ENCODE results near the gene ST6GALNAC6. TPM values are rescaled to one million over a fixed set of nuclear protein-coding genes. Genes with fewer than 3 reads are reported as not detected.
"Not testable (repeated sequence)": the region's sequence is repeated elsewhere in the genome, so short reads cannot be mapped to it uniquely, and the experiment has no call there.

The ST6GALNAC6 gene
- polyA plus RNA-seq, 2 donors, result 21.8 to 23.6 TPM

DNA sequence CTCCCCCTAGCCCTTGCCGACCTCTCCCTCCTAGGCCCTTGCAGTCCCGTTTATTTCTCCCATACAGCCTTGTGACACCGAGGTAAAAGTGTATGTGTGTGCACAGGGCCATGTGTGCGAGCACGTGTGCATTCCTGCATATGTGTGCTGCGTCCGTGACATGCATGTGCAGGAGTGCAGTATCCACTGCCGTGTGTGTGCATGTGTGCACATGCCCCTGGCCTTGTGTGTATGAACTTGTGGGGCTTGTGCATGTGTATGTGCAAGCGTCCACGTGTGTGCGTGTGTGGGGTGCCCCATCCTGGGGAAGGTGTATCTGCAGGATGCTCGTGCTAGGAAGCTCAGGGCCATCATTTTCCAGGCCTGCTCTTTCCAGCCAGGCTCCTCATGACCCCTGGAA lies 28.5 kb downstream of the ST6GALNAC6 start:
- Histone ChIP-seq H3K9me3 (ENCODE audit: control insufficient read depth in 2 of 2, insufficient read depth in 1 of 2, low read depth in 1 of 2, low read length in 1 of 2) (no peaks in the 10 kb centered on the region), H3K36me3 (ENCODE audit: control insufficient read depth in 2 of 2, insufficient read depth in 2 of 2, low read length in 1 of 2) (peaks cover 0 to 20% of the 10 kb centered on the region in 2 donors), H3K27ac (ENCODE audit: low read depth in 2 of 2, low read length in 1 of 2) (no peak overlapping the region), H3K4me1 (ENCODE audit: control insufficient read depth in 2 of 2, insufficient read depth in 2 of 2, low read length in 1 of 2) (peaks cover 3 to 20% of the 10 kb centered on the region in 2 donors), H3K4me3 (ENCODE audit: low read depth in 1 of 2, low read length in 2 of 2) (no peak overlapping the region), H3K27me3 (ENCODE audit: control insufficient read depth in 1 of 2, insufficient read depth in 2 of 2, low read length in 2 of 2) (no peaks in the 10 kb centered on the region)
- 78 to 82% methylated on average over 12 of the region's 12 CpGs for WGBS, 2 donors

GRCh38 chr9:127870153-127870491 lies 29.3 kb downstream of the ST6GALNAC6 start:
- 68 to 73% methylated on average over 9 of the region's 9 CpGs for WGBS, 2 donors
- H3K9me3 ChIP-seq (ENCODE audit: control insufficient read depth in 2 of 2, insufficient read depth in 1 of 2, low read depth in 1 of 2, low read length in 1 of 2); H3K27me3 ChIP-seq (ENCODE audit: control insufficient read depth in 1 of 2, insufficient read depth in 2 of 2, low read length in 2 of 2); H3K4me3 ChIP-seq (ENCODE audit: low read depth in 1 of 2, low read length in 2 of 2); H3K27ac ChIP-seq (ENCODE audit: low read depth in 2 of 2, low read length in 1 of 2): not testable (repeated sequence)
- Histone ChIP-seq H3K4me1 (ENCODE audit: control insufficient read depth in 2 of 2, insufficient read depth in 2 of 2, low read length in 1 of 2) (peaks cover 3 to 13% of the 10 kb centered on the region in 2 donors), H3K36me3 (ENCODE audit: control insufficient read depth in 2 of 2, insufficient read depth in 2 of 2, low read length in 1 of 2) (peaks cover 0 to 20% of the 10 kb centered on the region in 2 donors)

GRCh38 chr9:127869310-127870152 lies 29.9 kb downstream of the ST6GALNAC6 start:
- Histone ChIP-seq H3K36me3 (ENCODE audit: control insufficient read depth in 2 of 2, insufficient read depth in 2 of 2, low read length in 1 of 2) (peaks cover 0 to 20% of the 10 kb centered on the region in 2 donors), H3K27ac (ENCODE audit: low read depth in 2 of 2, low read length in 1 of 2) (peak overlapping the region in 1 of 2 donors; percentile 3), H3K9me3 (ENCODE audit: control insufficient read depth in 2 of 2, insufficient read depth in 1 of 2, low read depth in 1 of 2, low read length in 1 of 2) (no peaks in the 10 kb centered on the region), H3K27me3 (ENCODE audit: control insufficient read depth in 1 of 2, insufficient read depth in 2 of 2, low read length in 2 of 2) (no peaks in the 10 kb centered on the region), H3K4me3 (ENCODE audit: low read depth in 1 of 2, low read length in 2 of 2) (no peak overlapping the region), H3K4me1 (ENCODE audit: control insufficient read depth in 2 of 2, insufficient read depth in 2 of 2, low read length in 1 of 2) (peaks cover 0 to 7% of the 10 kb centered on the region in 2 donors)
- 66 to 67% methylated on average over 18 of the region's 18 CpGs for WGBS, 2 donors

- no peak overlapping the region for H3K4me3 ChIP-seq (ENCODE audit: low read depth in 1 of 2, low read length in 2 of 2)
- WGBS, 2 donors, result 90 to 91% methylated on average over 18 of the region's 18 CpGs
- H3K27me3 ChIP-seq (ENCODE audit: control insufficient read depth in 1 of 2, insufficient read depth in 2 of 2, low read length in 2 of 2), result no peaks in the 10 kb centered on the region
- H3K36me3 ChIP-seq (ENCODE audit: control insufficient read depth in 2 of 2, insufficient read depth in 2 of 2, low read length in 1 of 2), result peaks cover 0 to 17% of the 10 kb centered on the region in 2 donors
- no peak overlapping the region for H3K27ac ChIP-seq (ENCODE audit: low read depth in 2 of 2, low read length in 1 of 2)
- H3K4me1 ChIP-seq (ENCODE audit: control insufficient read depth in 2 of 2, insufficient read depth in 2 of 2, low read length in 1 of 2), result peaks cover 0 to under 1% of the 10 kb centered on the region in 2 donors
- H3K9me3 ChIP-seq (ENCODE audit: control insufficient read depth in 2 of 2, insufficient read depth in 1 of 2, low read depth in 1 of 2, low read length in 1 of 2), result no peaks in the 10 kb centered on the region
Observed at GRCh38 chr9:127868278-127868902, 31.0 kb downstream of the ST6GALNAC6 start.

DNA sequence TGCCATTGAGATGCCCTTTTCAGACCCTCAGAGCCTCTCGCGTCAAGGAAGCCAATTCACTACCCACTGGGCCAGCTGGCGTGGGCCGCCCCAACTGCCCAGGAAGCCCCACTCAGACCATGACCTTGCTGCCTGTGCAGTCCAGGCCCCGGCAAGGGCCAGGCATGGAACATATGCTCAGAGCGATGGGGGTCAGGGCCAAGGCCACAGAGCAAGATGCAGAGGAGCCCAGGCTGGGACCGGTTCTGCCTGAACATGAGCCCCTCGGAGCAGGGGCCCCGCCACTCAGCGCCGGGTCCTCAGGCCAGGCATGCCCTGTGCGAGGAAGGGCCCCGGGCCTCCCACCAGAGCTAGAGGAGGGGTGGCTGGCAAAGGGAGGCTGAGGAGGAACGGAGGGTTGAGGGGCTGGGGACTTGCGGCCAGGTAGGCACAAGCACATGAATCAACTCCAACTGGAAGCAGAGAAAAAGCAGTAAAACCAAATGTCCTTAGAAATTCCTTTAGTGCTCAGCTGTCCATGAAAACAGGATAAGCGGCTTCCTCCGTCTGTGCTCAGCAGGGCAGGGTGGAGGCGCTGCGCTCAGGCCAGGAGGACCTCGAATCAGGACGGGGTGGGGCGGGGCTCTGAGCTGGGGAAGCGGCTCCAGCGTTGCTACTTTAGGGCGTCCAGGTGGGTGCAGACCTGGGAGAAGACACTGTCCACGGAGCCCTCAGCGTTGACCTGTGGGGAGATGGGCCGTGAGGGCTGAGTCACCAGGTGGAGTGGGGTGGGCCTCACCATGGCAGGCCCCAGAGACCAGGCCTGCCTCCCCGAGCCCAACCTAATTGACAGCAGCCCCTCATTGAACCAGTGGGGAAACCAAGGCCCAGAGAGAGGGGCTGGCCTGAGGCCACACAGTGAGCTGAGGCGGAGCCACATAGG lies 31.8 kb downstream of the ST6GALNAC6 start:
- peaks cover 0 to 17% of the 10 kb centered on the region in 2 donors for H3K36me3 ChIP-seq (ENCODE audit: control insufficient read depth in 2 of 2, insufficient read depth in 2 of 2, low read length in 1 of 2)
- H3K4me1 ChIP-seq (ENCODE audit: control insufficient read depth in 2 of 2, insufficient read depth in 2 of 2, low read length in 1 of 2), result no peaks in the 10 kb centered on the region
- no peak overlapping the region for H3K27ac ChIP-seq (ENCODE audit: low read depth in 2 of 2, low read length in 1 of 2)
- no peaks in the 10 kb centered on the region for H3K9me3 ChIP-seq (ENCODE audit: control insufficient read depth in 2 of 2, insufficient read depth in 1 of 2, low read depth in 1 of 2, low read length in 1 of 2)
- no peaks in the 10 kb centered on the region for H3K27me3 ChIP-seq (ENCODE audit: control insufficient read depth in 1 of 2, insufficient read depth in 2 of 2, low read length in 2 of 2)
- no peak overlapping the region for H3K4me3 ChIP-seq (ENCODE audit: low read depth in 1 of 2, low read length in 2 of 2)
- whole genome bisulfite sequencing, 2 donors, result 81% methylated on average over 30 of the region's 30 CpGs

GRCh38 chr9:127866535-127866934 lies 32.9 kb downstream of the ST6GALNAC6 start:
- Histone ChIP-seq H3K27ac (ENCODE audit: low read depth in 2 of 2, low read length in 1 of 2) (no peak overlapping the region), H3K27me3 (ENCODE audit: control insufficient read depth in 1 of 2, insufficient read depth in 2 of 2, low read length in 2 of 2) (no peaks in the 10 kb centered on the region), H3K4me1 (ENCODE audit: control insufficient read depth in 2 of 2, insufficient read depth in 2 of 2, low read length in 1 of 2) (peaks cover 0 to 2% of the 10 kb centered on the region in 2 donors), H3K9me3 (ENCODE audit: control insufficient read depth in 2 of 2, insufficient read depth in 1 of 2, low read depth in 1 of 2, low read length in 1 of 2) (no peaks in the 10 kb centered on the region), H3K4me3 (ENCODE audit: low read depth in 1 of 2, low read length in 2 of 2) (no peak overlapping the region), H3K36me3 (ENCODE audit: control insufficient read depth in 2 of 2, insufficient read depth in 2 of 2, low read length in 1 of 2) (peaks cover 0 to 15% of the 10 kb centered on the region in 2 donors)
- WGBS, 2 donors, result 93 to 94% methylated on average over 13 of the region's 13 CpGs

DNA sequence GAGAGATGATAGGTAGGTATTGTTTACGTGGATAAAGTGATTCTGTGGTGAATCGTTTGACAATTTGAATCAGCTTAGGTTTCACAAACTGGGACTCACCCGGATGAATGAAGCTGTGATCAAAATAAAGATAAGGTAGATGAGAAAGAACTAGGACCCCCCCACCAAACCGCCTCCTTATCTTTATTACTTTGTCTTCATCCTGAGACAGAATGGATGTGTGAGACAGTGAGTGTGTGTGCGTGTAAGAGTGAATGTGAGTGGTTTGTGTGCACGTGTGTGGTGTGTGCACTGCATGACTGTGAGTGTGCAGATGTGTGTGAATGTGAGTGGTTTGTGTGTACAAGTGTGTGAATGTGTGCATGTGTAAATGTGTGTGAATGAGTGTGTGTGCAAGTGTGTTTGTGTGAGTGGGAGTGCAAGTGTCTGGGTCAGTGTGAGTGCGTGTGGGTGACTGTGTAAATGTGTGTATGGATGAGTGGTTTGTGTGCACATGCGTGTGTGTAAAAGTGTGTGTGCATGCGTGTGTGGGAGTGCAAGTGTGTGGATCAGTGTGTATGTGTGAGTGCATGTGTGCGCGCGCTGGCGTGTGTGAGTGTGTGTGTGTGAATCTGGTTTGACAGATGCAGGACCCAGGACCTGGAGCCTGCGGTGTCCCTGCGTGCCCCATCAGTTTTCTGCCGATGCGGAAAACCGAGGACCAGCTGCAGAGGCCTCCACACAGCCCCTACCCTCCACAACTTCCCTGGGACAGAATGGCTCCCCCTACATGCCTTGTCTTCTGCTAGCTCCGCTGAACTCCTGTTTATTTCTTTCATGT lies 33.5 kb downstream of the ST6GALNAC6 start:
- WGBS, 2 donors, result 75 to 82% methylated on average over 19 of the region's 19 CpGs
- H3K4me1 ChIP-seq (ENCODE audit: control insufficient read depth in 2 of 2, insufficient read depth in 2 of 2, low read length in 1 of 2), result peaks cover 0 to 2% of the 10 kb centered on the region in 2 donors
- H3K27me3 ChIP-seq (ENCODE audit: control insufficient read depth in 1 of 2, insufficient read depth in 2 of 2, low read length in 2 of 2), result no peaks in the 10 kb centered on the region
- no peak overlapping the region for H3K4me3 ChIP-seq (ENCODE audit: low read depth in 1 of 2, low read length in 2 of 2)
- H3K27ac ChIP-seq (ENCODE audit: low read depth in 2 of 2, low read length in 1 of 2), result no peak overlapping the region
- peaks cover 0 to 8% of the 10 kb centered on the region in 2 donors for H3K36me3 ChIP-seq (ENCODE audit: control insufficient read depth in 2 of 2, insufficient read depth in 2 of 2, low read length in 1 of 2)
- no peaks in the 10 kb centered on the region for H3K9me3 ChIP-seq (ENCODE audit: control insufficient read depth in 2 of 2, insufficient read depth in 1 of 2, low read depth in 1 of 2, low read length in 1 of 2)

GRCh38 chr9:127863191-127863621 lies 36.2 kb downstream of the ST6GALNAC6 start:
- no peak overlapping the region for H3K27ac ChIP-seq (ENCODE audit: low read depth in 2 of 2, low read length in 1 of 2)
- H3K36me3 ChIP-seq (ENCODE audit: control insufficient read depth in 2 of 2, insufficient read depth in 2 of 2, low read length in 1 of 2), result peaks cover 0 to 7% of the 10 kb centered on the region in 2 donors
- peaks cover 0 to 2% of the 10 kb centered on the region in 2 donors for H3K4me1 ChIP-seq (ENCODE audit: control insufficient read depth in 2 of 2, insufficient read depth in 2 of 2, low read length in 1 of 2)
- H3K27me3 ChIP-seq (ENCODE audit: control insufficient read depth in 1 of 2, insufficient read depth in 2 of 2, low read length in 2 of 2), result no peaks in the 10 kb centered on the region
- no peak overlapping the region for H3K4me3 ChIP-seq (ENCODE audit: low read depth in 1 of 2, low read length in 2 of 2)
- no peaks in the 10 kb centered on the region for H3K9me3 ChIP-seq (ENCODE audit: control insufficient read depth in 2 of 2, insufficient read depth in 1 of 2, low read depth in 1 of 2, low read length in 1 of 2)
- WGBS, 2 donors, result 81 to 84% methylated on average over 13 of the region's 13 CpGs

All from esophagus (tissue), 2 donors.